MCF 10A (cell line): ENCODE results near the gene HERC2. TPM values are rescaled to one million over a fixed set of nuclear protein-coding genes. Genes with fewer than 3 reads are reported as not detected.

Experiments used
- BruUV-seq: library from RNA; stranded (reverse); fragments of 400-500 nt; replicated peaks from 2 replicates; lab custom pipeline; 2021; lab: Mats Ljungman, UMichigan
- CTCF ChIA-PET: fragments of 300-600 bp; sonication (Branson Sonifier 250); formaldehyde crosslinking; extraction: SDS; loops from one replicate; lab custom pipeline; 2021; ENCODE audit warnings: antibody characterized with exemption, inconsistent platforms; lab: Yijun Ruan, JAX
- POLR2A ChIA-PET: fragments of 300-600, 350-650 bp; sonication (Branson Sonifier 250); formaldehyde crosslinking; extraction: SDS; loops from one replicate; lab custom pipeline; 2020; ENCODE audit warnings: antibody characterized with exemption, inconsistent platforms; lab: Yijun Ruan, JAX
- DNase-seq: peaks from one replicate; pipeline ENCODE4 v3.0.0-alpha.2; 2018; ENCODE audit not compliant: unreplicated experiment
- H3K27ac Mint-ChIP-seq: one replicate; pipeline ENCODE4 v1.8.0; 2022; ENCODE audit warnings: mild to moderate bottlenecking, low read depth, mixed read lengths; ENCODE audit not compliant: unreplicated experiment
- H3K27me3 Mint-ChIP-seq: one replicate; pipeline ENCODE4 v1.8.0; 2022; ENCODE audit warnings: mixed read lengths; ENCODE audit not compliant: insufficient read depth, unreplicated experiment
- H3K36me3 Mint-ChIP-seq: one replicate; pipeline ENCODE4 v1.8.0; 2022; ENCODE audit warnings: mild to moderate bottlenecking, moderate library complexity, mixed read lengths; ENCODE audit not compliant: insufficient read depth, unreplicated experiment
- H3K4me1 Mint-ChIP-seq: one replicate; pipeline ENCODE4 v1.8.0; 2022; ENCODE audit warnings: mixed read lengths; ENCODE audit not compliant: insufficient read depth, unreplicated experiment
- H3K4me3 Mint-ChIP-seq: one replicate; pipeline ENCODE4 v1.8.0; 2022; ENCODE audit warnings: mild to moderate bottlenecking, moderate library complexity, mixed read lengths; ENCODE audit not compliant: unreplicated experiment
- H3K9me3 Mint-ChIP-seq: one replicate; pipeline ENCODE4 v1.8.0; 2022; ENCODE audit warnings: mixed read lengths; ENCODE audit not compliant: unreplicated experiment
- CTCF ChIP-seq: fragments of 200-600 bp; IDR thresholded peaks from one replicate; pipeline ENCODE4 v1.8.0; 2022; ENCODE audit warnings: antibody characterized with exemption, mild to moderate bottlenecking; ENCODE audit not compliant: unreplicated experiment
- intact Hi-C: fragments of 100-400 bp; cut with micrococcal nuclease; formaldehyde crosslinking; loops from 2 replicates; pipeline ENCODE4 v1.14.1; 2022
- total RNA-seq: library from RNA; stranded (reverse); gene quantifications from 2 replicates; pipeline ENCODE4 v1.2.3, GENCODE V29; 2022

Gene HERC2
- total RNA-seq, 1 experiment from 2014 or later, result 65.2 TPM

- DNase-seq, result no peak
- BruUV-seq, result no TSS peak
- ChIA-PET POLR2A (no interaction called here), CTCF (no interaction called here)
- no peak overlapping the region for H3K27ac Mint-ChIP-seq
- TF ChIP-seq CTCF, result no peak
- intact Hi-C loops, result no loop called here
- H3K4me3 Mint-ChIP-seq, result no peak overlapping the region
- H3K4me1 Mint-ChIP-seq, result peaks cover 5% of the 10 kb centered on the region
- H3K36me3 Mint-ChIP-seq, result peaks cover 47% of the 10 kb centered on the region
- H3K27me3 Mint-ChIP-seq, result no peaks in the 10 kb centered on the region
- no peaks in the 10 kb centered on the region for H3K9me3 Mint-ChIP-seq
Observed at GRCh38 chr15:28130651-28131050, 191.3 kb downstream of the HERC2 start.

- intact Hi-C loops, result loop anchor here (10.0 kb wide), 1 partner anchor 845 kb away; no protein-coding TSS in a partner anchor
- DNase-seq, result no peak
- CTCF ChIA-PET, result interaction anchor here (1.1 kb wide), 1 partner anchor 12 kb away, joined by 4 read pairs; no protein-coding TSS in a partner anchor
Observed at GRCh38 chr15:28129231-28129848, 192.6 kb downstream of the HERC2 start.

GRCh38 chr15:28128031-28128430, 193.9 kb downstream of the HERC2 start:
- BruUV-seq, result no TSS peak

More at GRCh38 chr15:28129231-28129848, 192.6 kb downstream of the HERC2 start:
- Mint-ChIP-seq H3K4me1 (peaks cover 5% of the 10 kb centered on the region), H3K36me3 (peaks cover 45% of the 10 kb centered on the region), H3K9me3 (no peaks in the 10 kb centered on the region), H3K27ac (no peak overlapping the region), H3K4me3 (no peak overlapping the region), H3K27me3 (no peaks in the 10 kb centered on the region)
- POLR2A ChIA-PET, result no interaction called here
- TF ChIP-seq CTCF, result no peak
- no TSS peak for BruUV-seq

More at GRCh38 chr15:28128031-28128430, 193.9 kb downstream of the HERC2 start:
- no peaks in the 10 kb centered on the region for H3K27me3 Mint-ChIP-seq
- peaks cover 45% of the 10 kb centered on the region for H3K36me3 Mint-ChIP-seq
- CTCF ChIA-PET, result interaction anchor here (2.9 to 3.8 kb wide), 2 partner anchors 14 to 17 kb away, joined by 13 to 24 read pairs; no protein-coding TSS in a partner anchor
- POLR2A ChIA-PET, result no interaction called here
- H3K9me3 Mint-ChIP-seq, result no peaks in the 10 kb centered on the region
- no peak overlapping the region for H3K4me3 Mint-ChIP-seq
- TF ChIP-seq CTCF, result no peak
- H3K27ac Mint-ChIP-seq, result no peak overlapping the region
- peaks cover 5% of the 10 kb centered on the region for H3K4me1 Mint-ChIP-seq
- intact Hi-C loops, result loop anchor here (10.0 kb wide), 1 partner anchor 847 kb away; no protein-coding TSS in a partner anchor
- DNase-seq, result no peak
